Measurements from ENCODE around the gene BTBD18. TPM values are rescaled to one million over a fixed set of nuclear protein-coding genes. Genes with fewer than 3 reads are reported as not detected.
A peak's percentile ranks its signal among the peaks of the same experiment; 100 is the strongest.

Gene BTBD18
- total and polyA plus RNA-seq, 2 of the 13 experiments (the other 11 are each of a cell fraction or from before 2014, with no cell fraction given), result not detected

DNA sequence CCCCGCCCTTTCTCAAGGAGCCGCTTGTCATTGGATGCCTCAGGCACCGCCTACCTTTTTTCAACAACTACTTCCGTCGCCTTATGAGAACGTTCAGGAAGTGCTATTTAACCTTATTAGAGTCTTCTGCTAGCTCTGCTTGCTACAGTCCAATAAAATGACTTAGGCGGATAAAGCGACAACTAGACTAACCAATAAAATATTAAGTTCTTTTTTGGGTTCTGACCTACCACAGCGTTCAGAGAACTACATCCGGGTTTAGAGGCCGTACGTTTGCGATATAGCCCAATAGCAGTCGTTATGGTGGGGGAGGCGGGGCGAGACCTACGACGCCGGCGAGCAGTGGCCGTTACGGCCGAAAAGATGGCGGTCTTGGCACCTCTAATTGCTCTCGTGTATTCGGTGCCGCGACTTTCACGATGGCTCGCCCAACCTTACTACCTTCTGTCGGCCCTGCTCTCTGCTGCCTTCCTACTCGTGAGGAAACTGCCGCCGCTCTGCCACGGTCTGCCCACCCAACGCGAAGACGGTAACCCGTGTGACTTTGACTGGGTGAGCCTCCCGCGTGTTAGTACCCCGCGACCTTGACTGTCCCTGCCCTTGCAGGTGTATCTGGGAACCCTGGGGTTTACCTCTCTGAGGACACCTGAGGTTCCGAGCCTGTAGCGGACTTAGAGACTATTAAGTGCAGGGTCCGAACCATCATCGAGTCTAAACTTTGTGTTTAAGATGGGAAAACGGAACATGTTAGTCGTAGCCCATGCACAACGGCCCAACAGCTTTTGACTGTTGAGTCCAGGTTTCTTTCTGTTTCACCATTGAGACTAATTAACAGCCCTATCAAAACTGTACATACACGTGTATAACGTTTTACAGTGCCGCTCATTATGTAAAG lies 39.1 kb downstream of the BTBD18 start, which contains the start of gene TMX2 (continued):
- TF ChIP-seq, protein P1, sequence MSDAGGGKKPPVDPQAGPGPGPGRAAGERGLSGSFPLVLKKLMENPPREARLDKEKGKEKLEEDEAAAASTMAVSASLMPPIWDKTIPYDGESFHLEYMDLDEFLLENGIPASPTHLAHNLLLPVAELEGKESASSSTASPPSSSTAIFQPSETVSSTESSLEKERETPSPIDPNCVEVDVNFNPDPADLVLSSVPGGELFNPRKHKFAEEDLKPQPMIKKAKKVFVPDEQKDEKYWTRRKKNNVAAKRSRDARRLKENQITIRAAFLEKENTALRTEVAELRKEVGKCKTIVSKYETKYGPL (CRISPR knock-in tag; IDR thresholded peaks at IDR 0.05), result no peak
- TF ChIP-seq XBP1 (CRISPR knock-in tag; IDR thresholded peaks at IDR 0.05) (no peak), ZNF343 (CRISPR knock-in tag; IDR thresholded peaks at IDR 0.05) (no peak; the same call in 1 of the 2 replicates), ISL2 (CRISPR knock-in tag; IDR thresholded peaks at IDR 0.05) (no peak), KLF15 (CRISPR knock-in tag; IDR thresholded peaks at IDR 0.05; ENCODE audit: borderline replicate concordance) (peak; percentile 51; the same call in 1 of the 2 replicates), POLR2G (IDR thresholded peaks at IDR 0.05; ENCODE audit: low read depth, low read length) (peak; percentile 80), CC2D1A (CRISPR knock-in tag; IDR thresholded peaks at IDR 0.05) (no peak), MBD4 (IDR thresholded peaks at IDR 0.05; ENCODE audit: borderline replicate concordance, low read length) (no peak), ZNF263 (CRISPR knock-in tag; IDR thresholded peaks at IDR 0.05) (no peak), MAFG (CRISPR knock-in tag; IDR thresholded peaks at IDR 0.05) (no peak), ZNF790 (CRISPR knock-in tag; IDR thresholded peaks at IDR 0.05; ENCODE audit: borderline replicate concordance) (no peak), NFKBIZ (CRISPR knock-in tag; IDR thresholded peaks at IDR 0.05) (no peak), BRD4 (CRISPR knock-in tag; IDR thresholded peaks at IDR 0.05) (peak; percentile 88)
- TF ChIP-seq, protein P2, sequence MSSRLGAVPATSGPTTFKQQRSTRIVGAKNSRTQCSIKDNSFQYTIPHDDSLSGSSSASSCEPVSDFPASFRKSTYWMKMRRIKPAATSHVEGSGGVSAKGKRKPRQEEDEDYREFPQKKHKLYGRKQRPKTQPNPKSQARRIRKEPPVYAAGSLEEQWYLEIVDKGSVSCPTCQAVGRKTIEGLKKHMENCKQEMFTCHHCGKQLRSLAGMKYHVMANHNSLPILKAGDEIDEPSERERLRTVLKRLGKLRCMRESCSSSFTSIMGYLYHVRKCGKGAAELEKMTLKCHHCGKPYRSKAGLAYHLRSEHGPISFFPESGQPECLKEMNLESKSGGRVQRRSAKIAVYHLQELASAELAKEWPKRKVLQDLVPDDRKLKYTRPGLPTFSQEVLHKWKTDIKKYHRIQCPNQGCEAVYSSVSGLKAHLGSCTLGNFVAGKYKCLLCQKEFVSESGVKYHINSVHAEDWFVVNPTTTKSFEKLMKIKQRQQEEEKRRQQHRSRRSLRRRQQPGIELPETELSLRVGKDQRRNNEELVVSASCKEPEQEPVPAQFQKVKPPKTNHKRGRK (CRISPR knock-in tag; IDR thresholded peaks at IDR 0.05), result 0 out of 2 replicates have a peak, but pooled peaks have one; percentile 67
- TF ChIP-seq, protein P3, sequence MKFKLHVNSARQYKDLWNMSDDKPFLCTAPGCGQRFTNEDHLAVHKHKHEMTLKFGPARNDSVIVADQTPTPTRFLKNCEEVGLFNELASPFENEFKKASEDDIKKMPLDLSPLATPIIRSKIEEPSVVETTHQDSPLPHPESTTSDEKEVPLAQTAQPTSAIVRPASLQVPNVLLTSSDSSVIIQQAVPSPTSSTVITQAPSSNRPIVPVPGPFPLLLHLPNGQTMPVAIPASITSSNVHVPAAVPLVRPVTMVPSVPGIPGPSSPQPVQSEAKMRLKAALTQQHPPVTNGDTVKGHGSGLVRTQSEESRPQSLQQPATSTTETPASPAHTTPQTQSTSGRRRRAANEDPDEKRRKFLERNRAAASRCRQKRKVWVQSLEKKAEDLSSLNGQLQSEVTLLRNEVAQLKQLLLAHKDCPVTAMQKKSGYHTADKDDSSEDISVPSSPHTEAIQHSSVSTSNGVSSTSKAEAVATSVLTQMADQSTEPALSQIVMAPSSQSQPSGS (CRISPR knock-in tag; IDR thresholded peaks at IDR 0.05), result no peak
- TF ChIP-seq, protein P4, sequence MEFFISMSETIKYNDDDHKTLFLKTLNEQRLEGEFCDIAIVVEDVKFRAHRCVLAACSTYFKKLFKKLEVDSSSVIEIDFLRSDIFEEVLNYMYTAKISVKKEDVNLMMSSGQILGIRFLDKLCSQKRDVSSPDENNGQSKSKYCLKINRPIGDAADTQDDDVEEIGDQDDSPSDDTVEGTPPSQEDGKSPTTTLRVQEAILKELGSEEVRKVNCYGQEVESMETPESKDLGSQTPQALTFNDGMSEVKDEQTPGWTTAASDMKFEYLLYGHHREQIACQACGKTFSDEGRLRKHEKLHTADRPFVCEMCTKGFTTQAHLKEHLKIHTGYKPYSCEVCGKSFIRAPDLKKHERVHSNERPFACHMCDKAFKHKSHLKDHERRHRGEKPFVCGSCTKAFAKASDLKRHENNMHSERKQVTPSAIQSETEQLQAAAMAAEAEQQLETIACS (CRISPR knock-in tag; IDR thresholded peaks at IDR 0.05), result 0 out of 2 replicates have a peak, but pooled peaks have one; percentile 22
- TF ChIP-seq, protein P5, sequence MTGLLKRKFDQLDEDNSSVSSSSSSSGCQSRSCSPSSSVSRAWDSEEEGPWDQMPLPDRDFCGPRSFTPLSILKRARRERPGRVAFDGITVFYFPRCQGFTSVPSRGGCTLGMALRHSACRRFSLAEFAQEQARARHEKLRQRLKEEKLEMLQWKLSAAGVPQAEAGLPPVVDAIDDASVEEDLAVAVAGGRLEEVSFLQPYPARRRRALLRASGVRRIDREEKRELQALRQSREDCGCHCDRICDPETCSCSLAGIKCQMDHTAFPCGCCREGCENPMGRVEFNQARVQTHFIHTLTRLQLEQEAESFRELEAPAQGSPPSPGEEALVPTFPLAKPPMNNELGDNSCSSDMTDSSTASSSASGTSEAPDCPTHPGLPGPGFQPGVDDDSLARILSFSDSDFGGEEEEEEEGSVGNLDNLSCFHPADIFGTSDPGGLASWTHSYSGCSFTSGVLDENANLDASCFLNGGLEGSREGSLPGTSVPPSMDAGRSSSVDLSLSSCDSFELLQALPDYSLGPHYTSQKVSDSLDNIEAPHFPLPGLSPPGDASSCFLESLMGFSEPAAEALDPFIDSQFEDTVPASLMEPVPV (CRISPR knock-in tag; IDR thresholded peaks at IDR 0.05), result 0 out of 2 replicates have a peak, but pooled peaks have one; percentile 29
- TF ChIP-seq, protein P6, sequence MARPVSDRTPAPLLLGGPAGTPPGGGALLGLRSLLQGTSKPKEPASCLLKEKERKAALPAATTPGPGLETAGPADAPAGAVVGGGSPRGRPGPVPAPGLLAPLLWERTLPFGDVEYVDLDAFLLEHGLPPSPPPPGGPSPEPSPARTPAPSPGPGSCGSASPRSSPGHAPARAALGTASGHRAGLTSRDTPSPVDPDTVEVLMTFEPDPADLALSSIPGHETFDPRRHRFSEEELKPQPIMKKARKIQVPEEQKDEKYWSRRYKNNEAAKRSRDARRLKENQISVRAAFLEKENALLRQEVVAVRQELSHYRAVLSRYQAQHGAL (CRISPR knock-in tag; IDR thresholded peaks at IDR 0.05; ENCODE audit: not compliant biosample characterization), result peak; percentile 42
- TF ChIP-seq, protein P7, sequence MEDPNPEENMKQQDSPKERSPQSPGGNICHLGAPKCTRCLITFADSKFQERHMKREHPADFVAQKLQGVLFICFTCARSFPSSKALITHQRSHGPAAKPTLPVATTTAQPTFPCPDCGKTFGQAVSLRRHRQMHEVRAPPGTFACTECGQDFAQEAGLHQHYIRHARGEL (CRISPR knock-in tag; IDR thresholded peaks at IDR 0.05), result no peak

All from HepG2 (cell line).